B cell (primary cell): ENCODE data around the gene TMEM154.

Source experiments
- CTCF ChIP-seq: fragments of 200-600 bp; IDR thresholded peaks from one replicate; pipeline ENCODE4 v1.8.0; 2022; ENCODE audit warnings: antibody characterized with exemption, mild to moderate bottlenecking
- EZH2 ChIP-seq: IDR thresholded peaks from 2 replicates; pipeline ENCODE4 v1.6.1; 2012; ENCODE audit warnings: borderline replicate concordance, low read depth, mild to moderate bottlenecking, moderate library complexity, low read length; ENCODE audit not compliant: insufficient read depth, poor library complexity, severe bottlenecking

GRCh38 chr4:152698089-152698499 is 18.3 kb upstream of the TMEM154 start:
- TF ChIP-seq CTCF (no peak), EZH2 (no peak)
